Neural cell (in vitro differentiated cells): ENCODE results near the gene GABRA6. TPM values are rescaled to one million over a fixed set of nuclear protein-coding genes. Genes with fewer than 3 reads are reported as not detected.

Experiments used
- H2AFZ ChIP-seq: fragments of 200-600, 300-800 bp; sonication (generic), shearing (Covaris generic); 2 replicates; pipeline ENCODE4 v1.6.0; 2014; ENCODE audit warnings: low read depth, mild to moderate bottlenecking, antibody characterized with exemption, low read length, moderate library complexity
- H3F3A ChIP-seq: fragments of 200-600 bp; shearing (Covaris generic); 2 replicates; pipeline ENCODE4 v1.6.1; 2016; ENCODE audit warnings: mild to moderate bottlenecking, moderate library complexity, mixed read lengths, antibody characterized with exemption, low read length; ENCODE audit not compliant: insufficient read depth, poor library complexity, severe bottlenecking
- H3K27ac ChIP-seq: fragments of 200-600, 300-800 bp; sonication (generic), shearing (Covaris generic); 2 replicates; pipeline ENCODE4 v1.5.1; 2014; ENCODE audit warnings: mild to moderate bottlenecking, low read length, moderate library complexity
- H3K27me3 ChIP-seq: fragments of 300-800, 200-600 bp; sonication (generic), shearing (Covaris generic); 2 replicates; pipeline ENCODE4 v1.6.0; 2014; ENCODE audit warnings: mild to moderate bottlenecking, low read depth, low read length, moderate library complexity; ENCODE audit not compliant: insufficient read depth
- H3K36me3 ChIP-seq: fragments of 300-800, 200-600 bp; sonication (generic), shearing (Covaris generic); 2 replicates; pipeline ENCODE4 v1.5.1; 2014; ENCODE audit warnings: mild to moderate bottlenecking, antibody characterized with exemption, low read length, moderate library complexity; ENCODE audit not compliant: insufficient read depth
- H3K4me2 ChIP-seq: fragments of 300-800, 200-600 bp; sonication (generic), shearing (Covaris generic); 2 replicates; pipeline ENCODE4 v1.6.0; 2014; ENCODE audit warnings: mild to moderate bottlenecking, low read length
- H3K4me3 ChIP-seq: fragments of 300-800, 200-600 bp; sonication (generic), shearing (Covaris generic); 2 replicates; pipeline ENCODE4 v1.5.1; 2014; ENCODE audit warnings: mild to moderate bottlenecking, low read length, moderate library complexity
- H3K79me2 ChIP-seq: fragments of 200-600 bp; shearing (Covaris generic); replicated peaks from 2 replicates; pipeline ENCODE4 v1.6.0; 2014; ENCODE audit warnings: mild to moderate bottlenecking, low read length, moderate library complexity; ENCODE audit not compliant: insufficient read depth
- H3K9ac ChIP-seq: fragments of 300-800, 200-600 bp; sonication (generic), shearing (Covaris generic); 2 replicates; pipeline ENCODE4 v1.6.1; 2016; ENCODE audit warnings: mild to moderate bottlenecking, low read length, mixed read lengths
- H3K9me2 ChIP-seq: fragments of 200-600 bp; shearing (Covaris generic); 2 replicates; pipeline ENCODE4 v1.6.1; 2016; ENCODE audit warnings: mild to moderate bottlenecking, low read length, mixed read lengths; ENCODE audit not compliant: insufficient read depth
- H3K9me3 ChIP-seq: fragments of 200-600, 300-800 bp; sonication (generic), shearing (Covaris generic); 2 replicates; pipeline ENCODE4 v1.6.1; 2016; ENCODE audit warnings: mild to moderate bottlenecking, mixed run types, low read length, moderate library complexity, mixed read lengths
- H4K20me1 ChIP-seq: fragments of 200-600 bp; shearing (Covaris generic); 2 replicates; pipeline ENCODE4 v1.6.1; 2016; ENCODE audit warnings: mild to moderate bottlenecking, mixed run types; ENCODE audit not compliant: insufficient read depth
- CTCF ChIP-seq: fragments of 450-650 bp; IDR thresholded peaks from 2 replicates; pipeline ENCODE4 v1.5.1; 2014; ENCODE audit warnings: antibody characterized with exemption, mild to moderate bottlenecking, moderate library complexity; ENCODE audit not compliant: poor library complexity, severe bottlenecking
- EP300 ChIP-seq: fragments of 450-650 bp; conservative IDR thresholded peaks from 2 replicates; pipeline ENCODE4 v1.6.1; 2014; ENCODE audit warnings: antibody characterized with exemption, mild to moderate bottlenecking, moderate library complexity; ENCODE audit not compliant: poor library complexity, severe bottlenecking
- EZH2 ChIP-seq: fragments of 200-600, 300-800 bp; shearing (Covaris generic), sonication (generic); IDR thresholded peaks from 2 replicates; pipeline ENCODE4 v1.6.1; 2014; ENCODE audit warnings: antibody characterized with exemption, low read length, borderline replicate concordance, mild to moderate bottlenecking; ENCODE audit not compliant: insufficient read depth, poor library complexity, severe bottlenecking
- MXI1 ChIP-seq: fragments of 450-650 bp; conservative IDR thresholded peaks from 2 replicates; pipeline ENCODE4 v1.6.1; 2014; ENCODE audit warnings: antibody characterized with exemption, mild to moderate bottlenecking; ENCODE audit not compliant: poor library complexity, severe bottlenecking
- POLR2AphosphoS5 ChIP-seq: IDR thresholded peaks from 2 replicates; pipeline ENCODE4 v1.6.1; 2012
- RAD21 ChIP-seq: fragments of 450-650 bp; conservative IDR thresholded peaks from 2 replicates; pipeline ENCODE4 v1.6.1; 2014; ENCODE audit warnings: antibody characterized with exemption, mild to moderate bottlenecking, moderate library complexity
- REST ChIP-seq: IDR thresholded peaks from 2 replicates; pipeline ENCODE4 v1.6.1; 2012; ENCODE audit warnings: borderline replicate concordance
- SMC3 ChIP-seq: fragments of 450-650 bp; conservative IDR thresholded peaks from 2 replicates; pipeline ENCODE4 v1.6.1; 2014; ENCODE audit warnings: antibody characterized with exemption, mild to moderate bottlenecking, moderate library complexity; ENCODE audit not compliant: poor library complexity
- TAF1 ChIP-seq: IDR thresholded peaks from 2 replicates; pipeline ENCODE4 v1.6.1; 2012; ENCODE audit warnings: low read depth
- polyA minus RNA-seq: library from RNA; depleted of rRNA, polyadenylated mRNA; stranded (reverse); fragments of >200 nt; gene quantifications from 2 replicates; pipeline ENCODE4 v1.2.3, GENCODE V29; 2014
- polyA plus RNA-seq: library from polyadenylated mRNA; depleted of rRNA; stranded (reverse); fragments of >200 nt; gene quantifications from 2 replicates; pipeline ENCODE4 v1.2.3, GENCODE V29; 2014

The GABRA6 gene
- polyA plus RNA-seq (2.2 and 3.9 TPM in 2 replicates), polyA minus RNA-seq (2.4 TPM in 1 of 2 replicates, not detected in the other)

GRCh38 chr5:161685461-161685860 is at the start of gene GABRA6:
Gene GABRA6 (plus strand): TSS chr5:161685721. CDS start chr5:161685990, 269 bp downstream.
- H3K79me2 ChIP-seq: no peaks in the 10 kb centered on the region
- H3K9ac ChIP-seq: no peak within 1 kb of the TSS
- H2AFZ ChIP-seq: no peak within 1 kb of the TSS
- TF ChIP-seq SMC3: no peak
- no peaks in the 10 kb centered on the region for H3F3A ChIP-seq
- no peaks in the 10 kb centered on the region for H4K20me1 ChIP-seq
- H3K4me3 ChIP-seq: no peak within 1 kb of the TSS
- H3K27ac ChIP-seq: no peak within 1 kb of the TSS
- no peaks in the 10 kb centered on the region for H3K27me3 ChIP-seq
- H3K9me3 ChIP-seq: no peaks in the 10 kb centered on the region
- H3K36me3 ChIP-seq: no peaks in the 10 kb centered on the region
- H3K9me2 ChIP-seq: no peaks in the 10 kb centered on the region
- H3K4me2 ChIP-seq: no peak within 1 kb of the TSS

DNA sequence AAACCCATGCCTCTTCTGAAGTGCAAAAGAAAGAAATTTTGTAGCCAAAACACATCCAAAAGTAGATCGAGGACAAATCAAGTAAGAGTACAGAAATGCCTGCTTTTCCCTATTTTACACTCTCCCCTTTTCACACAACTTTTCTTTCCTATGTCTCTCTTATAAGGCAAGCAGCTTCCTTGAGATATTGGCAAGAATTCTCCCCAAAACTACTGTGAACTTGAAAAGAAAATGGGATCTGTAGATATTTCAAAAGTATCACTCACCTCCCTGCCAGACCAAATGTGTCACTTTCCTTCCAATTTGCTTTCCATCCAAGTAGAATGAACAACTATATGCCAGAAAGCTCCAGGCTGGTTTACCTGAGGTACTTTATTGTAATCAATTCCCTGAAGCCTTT is 47.9 kb upstream of the GABRA6 start:
- Histone ChIP-seq H3K9me2 (no peaks in the 10 kb centered on the region), H3K27ac (no peak overlapping the region), H3K36me3 (no peaks in the 10 kb centered on the region), H2AFZ (no peak overlapping the region), H3K79me2 (no peaks in the 10 kb centered on the region), H3K4me3 (no peak overlapping the region), H3K9ac (no peak overlapping the region), H3K9me3 (no peaks in the 10 kb centered on the region), H3F3A (no peaks in the 10 kb centered on the region), H4K20me1 (no peaks in the 10 kb centered on the region), H3K27me3 (no peaks in the 10 kb centered on the region), H3K4me2 (no peak overlapping the region)
- TF ChIP-seq EP300 (no peak), RAD21 (no peak)

GRCh38 chr5:161641444-161641843 is 44.1 kb upstream of the GABRA6 start:
- H2AFZ ChIP-seq: no peak overlapping the region

More at GRCh38 chr5:161641444-161641843, 44.1 kb upstream of the GABRA6 start:
- no peak for TF ChIP-seq CTCF
- no peak for TF ChIP-seq EZH2
- TF ChIP-seq REST: no peak
- no peak for TF ChIP-seq MXI1
- no peak for TF ChIP-seq TAF1
- TF ChIP-seq POLR2AphosphoS5: no peak
- no peak for TF ChIP-seq SMC3
- TF ChIP-seq EP300: no peak
- no peak for TF ChIP-seq RAD21
- Histone ChIP-seq H3K27me3 (no peaks in the 10 kb centered on the region), H3K9ac (no peak overlapping the region), H3K9me2 (no peaks in the 10 kb centered on the region), H3K79me2 (no peaks in the 10 kb centered on the region), H3K4me2 (no peak overlapping the region), H3K9me3 (no peaks in the 10 kb centered on the region), H3K4me3 (no peak overlapping the region), H3K36me3 (no peaks in the 10 kb centered on the region), H3F3A (no peaks in the 10 kb centered on the region), H3K27ac (no peak overlapping the region), H4K20me1 (no peaks in the 10 kb centered on the region)
